HTERT RPE-1 (cell line): ENCODE data around the gene ORC5.

Experiments used
- in situ Hi-C: fragments of 300-500 bp; cut with MboI; formaldehyde crosslinking; loops from 4 replicates; pipeline ENCODE4 v1.14.3; 2020; ENCODE audit warnings: low sequenced_read_pairs

ORC5 gene

DNA sequence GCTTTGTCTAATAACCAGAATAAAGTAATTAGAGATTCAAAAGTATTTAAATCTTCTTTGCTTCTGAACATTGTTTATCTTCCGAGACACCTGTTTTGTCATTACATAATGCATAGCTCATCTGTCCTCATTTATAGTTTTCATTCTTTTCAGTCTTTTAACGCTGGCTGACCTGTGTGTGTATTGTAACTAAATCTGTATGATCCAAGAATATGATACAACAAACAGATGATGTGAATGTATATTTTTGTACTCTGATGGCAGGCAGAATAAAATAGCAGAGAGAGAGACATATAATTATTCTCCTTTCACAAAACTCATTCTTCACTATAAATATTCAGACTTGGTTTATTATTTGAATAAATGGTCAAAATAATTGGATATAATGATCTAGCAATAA lies 80.6 kb downstream of the ORC5 start:
- in situ Hi-C loops: no loop called here

- in situ Hi-C loops: no loop called here
Observed at GRCh38 chr7:104126411-104126841, 81.4 kb downstream of the ORC5 start.

DNA sequence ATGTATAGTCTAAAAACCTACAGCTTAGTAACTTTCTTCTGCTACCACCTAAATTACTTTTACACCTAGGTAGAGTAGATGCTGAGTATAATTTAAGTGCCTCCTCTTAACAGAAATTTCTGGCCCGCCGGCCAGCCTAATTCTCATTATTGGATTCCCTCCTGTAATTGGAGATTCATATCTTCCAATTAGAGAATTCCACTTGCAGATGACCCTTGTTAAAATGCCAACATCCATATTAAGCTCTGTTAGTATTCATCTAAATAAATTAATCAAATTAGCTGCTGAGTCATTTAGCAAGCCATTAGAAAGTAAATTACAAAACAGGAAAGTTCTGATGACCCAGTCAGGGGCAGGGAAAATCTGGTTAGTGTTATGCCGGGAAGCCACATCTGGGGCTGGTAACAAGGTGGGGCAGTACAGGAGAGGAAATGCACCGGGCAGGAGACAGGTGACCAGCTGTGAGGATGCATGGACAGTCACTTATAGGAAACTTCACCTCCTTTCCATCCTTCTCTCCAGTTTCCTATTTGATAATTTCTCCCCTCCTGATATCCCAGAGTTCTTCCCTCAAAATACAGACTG lies 82.8 kb downstream of the ORC5 start:
- in situ Hi-C loops: no loop called here

DNA sequence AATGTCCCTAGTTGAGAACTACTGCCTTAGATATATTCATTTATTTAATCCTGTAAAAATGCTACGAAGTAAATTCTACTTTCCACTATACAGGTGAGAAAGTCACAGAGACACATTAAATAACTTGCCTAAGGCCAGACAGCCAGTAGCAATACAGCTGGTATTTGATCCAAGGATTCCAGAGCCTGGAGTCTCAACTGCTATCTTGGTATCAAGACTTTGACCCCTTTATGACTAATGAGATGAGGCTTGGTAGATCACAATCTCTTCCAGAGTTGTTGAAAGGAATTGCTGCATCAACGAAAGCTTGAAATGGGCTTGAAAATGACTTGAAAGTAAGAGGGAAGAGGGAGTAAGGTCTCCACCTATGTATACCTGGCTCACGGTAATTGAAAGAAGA lies 83.3 kb downstream of the ORC5 start:
- in situ Hi-C loops: no loop called here

GRCh38 chr7:104123786-104124185 lies 84.0 kb downstream of the ORC5 start:
- in situ Hi-C loops: no loop called here

- in situ Hi-C loops: no loop called here
Observed at GRCh38 chr7:104113788-104114187, 94.0 kb downstream of the ORC5 start.

- in situ Hi-C loops: no loop called here
Observed at GRCh38 chr7:104112623-104113022, 95.2 kb downstream of the ORC5 start.

GRCh38 chr7:104111271-104111670 lies 96.5 kb downstream of the ORC5 start:
- in situ Hi-C loops: no loop called here

DNA sequence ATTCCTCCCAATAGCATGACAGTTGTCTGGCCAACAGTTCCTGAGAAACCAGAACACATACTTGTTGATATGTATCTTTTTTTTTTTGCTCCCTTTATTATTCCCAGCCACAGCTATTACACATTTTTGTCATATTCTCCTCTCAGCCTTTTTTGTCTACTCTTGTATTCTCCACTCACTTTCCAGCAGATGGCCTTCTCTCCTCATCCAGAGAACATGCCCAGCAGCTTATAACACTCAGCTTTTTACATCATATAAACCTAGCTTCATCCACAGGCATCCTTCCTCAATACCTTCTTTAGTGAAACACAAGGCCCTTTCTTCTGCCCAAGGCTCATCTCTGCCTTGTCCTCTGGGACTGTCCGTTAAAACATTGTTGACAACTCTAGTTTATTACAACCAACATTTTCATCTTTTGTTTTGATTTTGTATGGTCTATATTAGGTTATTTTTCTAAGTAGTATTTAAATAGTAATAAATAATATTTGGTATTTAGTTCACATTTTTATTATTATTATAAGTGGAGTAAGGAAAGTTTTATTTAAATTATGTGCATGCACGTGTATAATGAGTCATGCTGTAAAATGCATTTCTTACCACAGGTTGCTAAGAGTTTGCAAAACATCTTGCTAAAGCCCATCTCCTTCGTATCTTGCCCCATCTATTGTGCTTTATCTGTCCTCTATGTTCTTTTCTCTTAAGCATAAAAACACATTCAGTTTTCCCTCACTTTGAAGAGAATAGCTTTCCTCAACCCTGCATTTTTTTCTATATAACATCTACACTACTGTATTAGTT lies 101.5 kb downstream of the ORC5 start:
- in situ Hi-C loops: no loop called here

DNA sequence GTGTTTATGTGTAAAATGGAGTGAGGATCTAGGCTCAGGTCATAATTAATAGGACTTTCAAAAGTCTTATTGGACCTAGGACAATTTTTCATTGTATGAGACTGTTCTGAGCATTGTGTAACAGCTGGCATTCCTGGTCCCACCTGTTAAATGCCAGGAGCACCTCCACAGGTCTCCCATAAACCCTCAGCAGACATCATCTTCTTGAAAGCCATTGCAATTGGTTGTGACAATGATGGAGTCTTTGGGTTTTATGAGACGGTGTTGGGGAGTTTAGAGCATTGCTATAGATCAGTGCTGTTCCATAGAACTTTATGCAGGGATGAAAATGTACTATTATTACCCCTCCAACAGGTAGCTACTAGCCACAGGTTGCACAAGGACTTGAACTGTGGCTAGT lies 108.9 kb downstream of the ORC5 start:
- in situ Hi-C loops: no loop called here

DNA sequence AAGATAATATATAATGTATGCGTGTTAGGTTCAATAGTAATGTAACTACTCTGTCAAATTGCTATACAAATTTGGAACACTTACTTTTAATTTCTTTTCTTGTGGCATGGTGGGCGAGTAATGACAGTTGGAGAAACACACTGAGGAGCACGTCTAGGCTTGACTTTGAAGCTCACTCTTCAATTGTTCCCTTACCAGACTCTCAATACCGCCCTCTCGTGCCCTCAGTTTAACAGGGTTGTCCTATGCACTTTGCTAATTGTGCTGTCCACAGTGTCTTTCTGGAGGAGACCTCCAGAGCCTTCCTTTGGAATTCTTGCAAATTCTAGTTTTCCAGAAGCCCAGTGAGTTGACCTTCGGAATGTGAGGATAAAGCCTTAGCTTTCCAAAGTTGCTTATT lies 111.1 kb downstream of the ORC5 start:
- in situ Hi-C loops: no loop called here

GRCh38 chr7:104093127-104093526 lies 114.7 kb downstream of the ORC5 start:
- in situ Hi-C loops: no loop called here

DNA sequence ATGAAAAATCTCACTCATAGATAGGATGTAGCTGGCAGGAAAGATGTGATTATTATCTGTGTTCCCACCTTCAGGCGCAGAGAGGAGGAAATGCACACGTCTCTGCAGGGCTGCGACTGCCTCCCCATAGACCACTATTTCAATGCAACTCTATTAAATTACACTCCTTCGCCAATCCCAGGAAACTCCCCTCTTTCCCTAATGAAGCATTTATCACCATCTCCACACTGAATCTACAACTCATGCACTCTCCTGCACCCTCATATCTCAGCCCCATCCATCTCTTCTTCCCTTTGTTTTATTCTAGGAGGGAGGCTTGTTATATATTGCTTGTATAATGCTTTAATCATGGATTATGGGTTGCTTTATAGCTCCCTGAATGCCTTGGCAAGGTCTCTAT lies 116.6 kb downstream of the ORC5 start:
- in situ Hi-C loops: no loop called here

- in situ Hi-C loops: no loop called here
Observed at GRCh38 chr7:104089612-104090011, 118.2 kb downstream of the ORC5 start.

GRCh38 chr7:104089061-104089460 lies 118.8 kb downstream of the ORC5 start:
- in situ Hi-C loops: no loop called here
